ENCODE results near the gene ROBO1. TPM values are rescaled to one million over a fixed set of nuclear protein-coding genes. Genes with fewer than 3 reads are reported as not detected.
A peak's percentile ranks its signal among the peaks of the same experiment; 100 is the strongest.

ROBO1 gene
- total and polyA plus RNA-seq, 2 of the 13 experiments (the other 11 are each of a cell fraction or from before 2014, with no cell fraction given), result 52.2 to 71.0 TPM

DNA sequence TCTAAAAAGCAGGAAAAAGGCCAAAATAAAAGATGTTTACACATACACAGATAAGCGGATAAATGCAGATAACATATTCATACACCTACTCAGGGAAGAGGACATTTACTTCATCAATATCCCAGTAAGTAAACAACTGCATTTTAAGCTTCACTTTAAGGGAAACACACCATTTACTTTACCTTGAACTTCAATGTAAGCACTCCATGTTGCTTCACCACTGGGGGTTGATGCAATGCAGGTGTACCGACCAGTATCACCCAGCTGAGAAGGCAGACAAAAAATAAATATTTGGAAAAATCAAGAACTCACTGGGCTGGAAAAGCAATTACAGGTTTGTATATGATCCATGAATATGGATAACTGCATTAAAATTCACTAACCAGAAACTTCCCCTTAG is 1099.5 kb downstream of the ROBO1 start (continued):
- TF ChIP-seq, protein P1, sequence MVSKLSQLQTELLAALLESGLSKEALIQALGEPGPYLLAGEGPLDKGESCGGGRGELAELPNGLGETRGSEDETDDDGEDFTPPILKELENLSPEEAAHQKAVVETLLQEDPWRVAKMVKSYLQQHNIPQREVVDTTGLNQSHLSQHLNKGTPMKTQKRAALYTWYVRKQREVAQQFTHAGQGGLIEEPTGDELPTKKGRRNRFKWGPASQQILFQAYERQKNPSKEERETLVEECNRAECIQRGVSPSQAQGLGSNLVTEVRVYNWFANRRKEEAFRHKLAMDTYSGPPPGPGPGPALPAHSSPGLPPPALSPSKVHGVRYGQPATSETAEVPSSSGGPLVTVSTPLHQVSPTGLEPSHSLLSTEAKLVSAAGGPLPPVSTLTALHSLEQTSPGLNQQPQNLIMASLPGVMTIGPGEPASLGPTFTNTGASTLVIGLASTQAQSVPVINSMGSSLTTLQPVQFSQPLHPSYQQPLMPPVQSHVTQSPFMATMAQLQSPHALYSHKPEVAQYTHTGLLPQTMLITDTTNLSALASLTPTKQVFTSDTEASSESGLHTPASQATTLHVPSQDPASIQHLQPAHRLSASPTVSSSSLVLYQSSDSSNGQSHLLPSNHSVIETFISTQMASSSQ (IDR thresholded peaks at IDR 0.05; ENCODE audit: low read depth), result 0 out of 2 replicates have a peak, but pooled peaks have one; percentile 19
- TF ChIP-seq, protein P1 (CRISPR knock-in tag; IDR thresholded peaks at IDR 0.05; ENCODE audit: borderline replicate concordance), result no peak
- peak; percentile 79 for TF ChIP-seq FOXO1 (CRISPR knock-in tag; IDR thresholded peaks at IDR 0.05)
- TF ChIP-seq, protein P2, sequence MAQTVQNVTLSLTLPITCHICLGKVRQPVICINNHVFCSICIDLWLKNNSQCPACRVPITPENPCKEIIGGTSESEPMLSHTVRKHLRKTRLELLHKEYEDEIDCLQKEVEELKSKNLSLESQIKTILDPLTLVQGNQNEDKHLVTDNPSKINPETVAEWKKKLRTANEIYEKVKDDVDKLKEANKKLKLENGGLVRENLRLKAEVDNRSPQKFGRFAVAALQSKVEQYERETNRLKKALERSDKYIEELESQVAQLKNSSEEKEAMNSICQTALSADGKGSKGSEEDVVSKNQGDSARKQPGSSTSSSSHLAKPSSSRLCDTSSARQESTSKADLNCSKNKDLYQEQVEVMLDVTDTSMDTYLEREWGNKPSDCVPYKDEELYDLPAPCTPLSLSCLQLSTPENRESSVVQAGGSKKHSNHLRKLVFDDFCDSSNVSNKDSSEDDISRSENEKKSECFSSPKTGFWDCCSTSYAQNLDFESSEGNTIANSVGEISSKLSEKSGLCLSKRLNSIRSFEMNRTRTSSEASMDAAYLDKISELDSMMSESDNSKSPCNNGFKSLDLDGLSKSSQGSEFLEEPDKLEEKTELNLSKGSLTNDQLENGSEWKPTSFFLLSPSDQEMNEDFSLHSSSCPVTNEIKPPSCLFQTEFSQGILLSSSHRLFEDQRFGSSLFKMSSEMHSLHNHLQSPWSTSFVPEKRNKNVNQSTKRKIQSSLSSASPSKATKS (CRISPR knock-in tag; IDR thresholded peaks at IDR 0.05), result no peak
- TF ChIP-seq KDM3A (CRISPR knock-in tag; IDR thresholded peaks at IDR 0.05; ENCODE audit: low read depth), result peak; percentile 62; the same call in 1 of the 2 replicates
- 0 out of 2 replicates have a peak, but pooled peaks have one; percentile 47 for TF ChIP-seq RCOR2 (CRISPR knock-in tag; IDR thresholded peaks at IDR 0.05)
- TF ChIP-seq ZNF326 (CRISPR knock-in tag; IDR thresholded peaks at IDR 0.05; ENCODE audit: borderline replicate concordance), result no peak
- TF ChIP-seq KLF16 (CRISPR knock-in tag; IDR thresholded peaks at IDR 0.05), result peak in 1 of 2 experiments; percentile 56; a peak in 1 of 4 replicates
- peak; percentile 54; the same call in 1 of the 2 replicates for TF ChIP-seq POGZ (CRISPR knock-in tag; IDR thresholded peaks at IDR 0.05)
- peak; percentile 59; the same call in 1 of the 2 replicates for TF ChIP-seq MIER3 (CRISPR knock-in tag; IDR thresholded peaks at IDR 0.05; ENCODE audit: borderline replicate concordance)
- TF ChIP-seq ZNF281 (CRISPR knock-in tag; IDR thresholded peaks at IDR 0.05; ENCODE audit: borderline replicate concordance), result peak; percentile 25; the same call in 1 of the 2 replicates
- TF ChIP-seq ZMYM4 (CRISPR knock-in tag; IDR thresholded peaks at IDR 0.05), result peak; percentile 88
- 0 out of 2 replicates have a peak, but pooled peaks have one; percentile 10 for TF ChIP-seq FOXA1 (IDR thresholded peaks at IDR 0.05)
- peak; percentile 81 for TF ChIP-seq FOXA1 (CRISPR knock-in tag; IDR thresholded peaks at IDR 0.05)
- TF ChIP-seq ZNF644 (CRISPR knock-in tag; IDR thresholded peaks at IDR 0.05; ENCODE audit: low read depth), result peak; percentile 54; the same call in 1 of the 2 replicates
- peak; percentile 58 for TF ChIP-seq HNF4A (CRISPR knock-in tag; IDR thresholded peaks at IDR 0.05)
- TF ChIP-seq, protein P3, sequence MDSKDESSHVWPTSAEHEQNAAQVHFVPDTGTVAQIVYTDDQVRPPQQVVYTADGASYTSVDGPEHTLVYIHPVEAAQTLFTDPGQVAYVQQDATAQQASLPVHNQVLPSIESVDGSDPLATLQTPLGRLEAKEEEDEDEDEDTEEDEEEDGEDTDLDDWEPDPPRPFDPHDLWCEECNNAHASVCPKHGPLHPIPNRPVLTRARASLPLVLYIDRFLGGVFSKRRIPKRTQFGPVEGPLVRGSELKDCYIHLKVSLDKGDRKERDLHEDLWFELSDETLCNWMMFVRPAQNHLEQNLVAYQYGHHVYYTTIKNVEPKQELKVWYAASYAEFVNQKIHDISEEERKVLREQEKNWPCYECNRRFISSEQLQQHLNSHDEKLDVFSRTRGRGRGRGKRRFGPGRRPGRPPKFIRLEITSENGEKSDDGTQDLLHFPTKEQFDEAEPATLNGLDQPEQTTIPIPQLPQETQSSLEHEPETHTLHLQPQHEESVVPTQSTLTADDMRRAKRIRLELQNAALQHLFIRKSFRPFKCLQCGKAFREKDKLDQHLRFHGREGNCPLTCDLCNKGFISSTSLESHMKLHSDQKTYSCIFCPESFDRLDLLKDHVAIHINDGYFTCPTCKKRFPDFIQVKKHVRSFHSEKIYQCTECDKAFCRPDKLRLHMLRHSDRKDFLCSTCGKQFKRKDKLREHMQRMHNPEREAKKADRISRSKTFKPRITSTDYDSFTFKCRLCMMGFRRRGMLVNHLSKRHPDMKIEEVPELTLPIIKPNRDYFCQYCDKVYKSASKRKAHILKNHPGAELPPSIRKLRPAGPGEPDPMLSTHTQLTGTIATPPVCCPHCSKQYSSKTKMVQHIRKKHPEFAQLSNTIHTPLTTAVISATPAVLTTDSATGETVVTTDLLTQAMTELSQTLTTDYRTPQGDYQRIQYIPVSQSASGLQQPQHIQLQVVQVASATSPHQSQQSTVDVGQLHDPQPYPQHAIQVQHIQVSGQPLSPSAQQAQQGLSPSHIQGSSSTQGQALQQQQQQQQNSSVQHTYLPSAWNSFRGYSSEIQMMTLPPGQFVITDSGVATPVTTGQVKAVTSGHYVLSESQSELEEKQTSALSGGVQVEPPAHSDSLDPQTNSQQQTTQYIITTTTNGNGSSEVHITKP (CRISPR knock-in tag; IDR thresholded peaks at IDR 0.05; ENCODE audit: low read depth), result no peak
- TF ChIP-seq DMAP1 (CRISPR knock-in tag; IDR thresholded peaks at IDR 0.05), result no peak
- TF ChIP-seq KLF11 (CRISPR knock-in tag; IDR thresholded peaks at IDR 0.05), result no peak
